Activated CD4-positive, alpha-beta memory T cell treated with anti-CD3 and anti-CD28 coated beads for 36 hours (primary cell): ENCODE results near the gene PKP1. TPM values are rescaled to one million over a fixed set of nuclear protein-coding genes. Genes with fewer than 3 reads are reported as not detected.
A peak's percentile ranks its signal among the peaks of the same experiment; 100 is the strongest.

Experiments used
- CTCF ChIA-PET: fragments of 350-600 bp; sonication (Branson Sonifier 250); formaldehyde crosslinking; loops from one replicate; lab custom pipeline; 2021; ENCODE audit warnings: antibody characterized with exemption, inconsistent platforms; lab: Charles Lee
- POLR2A ChIA-PET: fragments of 350-600 bp; sonication (Branson Sonifier 250); formaldehyde crosslinking; loops from one replicate; lab custom pipeline; 2021; ENCODE audit warnings: antibody characterized with exemption; lab: Charles Lee
- DNase-seq: peaks from one replicate; pipeline ENCODE4 v3.0.0-alpha.2; 2020
- H3K27ac Mint-ChIP-seq: one replicate; pipeline ENCODE4 v1.8.0; 2021; ENCODE audit warnings: mixed read lengths
- H3K27me3 Mint-ChIP-seq: one replicate; pipeline ENCODE4 v1.8.0; 2021; ENCODE audit warnings: mixed read lengths
- H3K36me3 Mint-ChIP-seq: one replicate; pipeline ENCODE4 v1.8.0; 2021; ENCODE audit warnings: mixed read lengths
- H3K4me1 Mint-ChIP-seq: one replicate; pipeline ENCODE4 v1.8.0; 2021; ENCODE audit warnings: low read depth, mixed read lengths
- H3K4me3 Mint-ChIP-seq: one replicate; pipeline ENCODE4 v1.8.0; 2021; ENCODE audit warnings: mild to moderate bottlenecking, mixed read lengths
- H3K9me3 Mint-ChIP-seq: one replicate; pipeline ENCODE4 v1.8.0; 2021; ENCODE audit warnings: mixed read lengths
- intact Hi-C: fragments of 100-400 bp; cut with micrococcal nuclease; formaldehyde crosslinking; loops from one replicate; pipeline ENCODE4 v1.15.1; 2023
- total RNA-seq, 2 experiments: library from RNA; stranded (reverse); gene quantifications; one replicate each; pipeline ENCODE4 v1.2.3, GENCODE V29; 2021

PKP1 gene
- total RNA-seq, 2 experiments from 2014 or later: not detected

- Mint-ChIP-seq H3K4me3 (no peak overlapping the region), H3K4me1 (no peaks in the 10 kb centered on the region), H3K36me3 (no peaks in the 10 kb centered on the region), H3K27ac (no peak overlapping the region), H3K27me3 (peaks cover 11% of the 10 kb centered on the region), H3K9me3 (peaks cover 6% of the 10 kb centered on the region)
- intact Hi-C loops: no loop called here
- POLR2A ChIA-PET: no interaction called here
- CTCF ChIA-PET: no interaction called here
- no peak for DNase-seq
Observed at GRCh38 chr1:201345081-201345355, 61.7 kb downstream of the PKP1 start.

GRCh38 chr1:201346337-201346939 lies 63.1 kb downstream of the PKP1 start:
- Mint-ChIP-seq H3K27ac (no peak overlapping the region), H3K4me1 (no peaks in the 10 kb centered on the region), H3K36me3 (no peaks in the 10 kb centered on the region), H3K27me3 (peaks cover 13% of the 10 kb centered on the region), H3K9me3 (peaks cover under 1% of the 10 kb centered on the region), H3K4me3 (no peak overlapping the region)
- POLR2A ChIA-PET: interaction anchor here (0.6 kb wide), 1 partner anchor 1026 kb away, joined by 3 read pairs; no protein-coding TSS in a partner anchor
- CTCF ChIA-PET: interaction anchor here (1.1 to 1.3 kb wide), 3 partner anchors 14 to 92 kb away, joined by 3 to 5 read pairs (median 3); no protein-coding TSS in a partner anchor
- intact Hi-C loops: no loop called here
- DNase-seq: no peak

GRCh38 chr1:201346987-201347386 lies 63.7 kb downstream of the PKP1 start:
- intact Hi-C loops: no loop called here
- Mint-ChIP-seq H3K4me3 (no peak overlapping the region), H3K27ac (no peak overlapping the region), H3K4me1 (no peaks in the 10 kb centered on the region), H3K36me3 (no peaks in the 10 kb centered on the region), H3K27me3 (peaks cover 13% of the 10 kb centered on the region), H3K9me3 (no peaks in the 10 kb centered on the region)
- ChIA-PET CTCF (interaction anchor here (1.1 to 1.7 kb wide), 4 partner anchors 13 to 93 kb away, joined by 3 to 5 read pairs (median 4); no protein-coding TSS in a partner anchor), POLR2A (interaction anchor here (0.6 kb wide), 1 partner anchor 1025 kb away, joined by 3 read pairs; no protein-coding TSS in a partner anchor)
- DNase-seq: no peak

- no peaks in the 10 kb centered on the region for H3K36me3 Mint-ChIP-seq
- intact Hi-C loops: no loop called here
- no peaks in the 10 kb centered on the region for H3K9me3 Mint-ChIP-seq
Observed at GRCh38 chr1:201347498-201348210, 64.3 kb downstream of the PKP1 start.

GRCh38 chr1:201348211-201348566 lies 64.9 kb downstream of the PKP1 start:
- Mint-ChIP-seq H3K36me3 (no peaks in the 10 kb centered on the region), H3K4me1 (no peaks in the 10 kb centered on the region), H3K27ac (no peak overlapping the region), H3K4me3 (no peak overlapping the region), H3K27me3 (peaks cover 13% of the 10 kb centered on the region), H3K9me3 (no peaks in the 10 kb centered on the region)
- ChIA-PET CTCF (interaction anchor here (1.1 to 1.8 kb wide), 7 partner anchors 11 to 165 kb away, joined by 3 to 5 read pairs (median 4); no protein-coding TSS in a partner anchor), POLR2A (no interaction called here)
- intact Hi-C loops: no loop called here
- peak; percentile 49 for DNase-seq

More at GRCh38 chr1:201347498-201348210, 64.3 kb downstream of the PKP1 start:
- ChIA-PET CTCF (interaction anchor here (1.1 to 1.8 kb wide), 9 partner anchors 13 to 166 kb away, joined by 3 to 5 read pairs (median 4); no protein-coding TSS in a partner anchor), POLR2A (no interaction called here)
- Mint-ChIP-seq H3K27ac (no peak overlapping the region), H3K4me1 (no peaks in the 10 kb centered on the region), H3K27me3 (peaks cover 13% of the 10 kb centered on the region), H3K4me3 (no peak overlapping the region)
- no peak for DNase-seq

GRCh38 chr1:201349092-201349491 lies 65.8 kb downstream of the PKP1 start:
- intact Hi-C loops: no loop called here
- POLR2A ChIA-PET: no interaction called here
- Mint-ChIP-seq H3K36me3 (no peaks in the 10 kb centered on the region), H3K27ac (no peak overlapping the region), H3K9me3 (no peaks in the 10 kb centered on the region), H3K4me3 (no peak overlapping the region), H3K4me1 (no peaks in the 10 kb centered on the region), H3K27me3 (peaks cover 13% of the 10 kb centered on the region)
- CTCF ChIA-PET: interaction anchor here (1.2 to 1.8 kb wide), 5 partner anchors 10 to 164 kb away, joined by 3 to 5 read pairs (median 4); no protein-coding TSS in a partner anchor
- no peak for DNase-seq

GRCh38 chr1:201350361-201350725 lies 67.0 kb downstream of the PKP1 start:
- H3K4me3 Mint-ChIP-seq: no peak overlapping the region
- ChIA-PET POLR2A (interaction anchor here (0.6 kb wide), 1 partner anchor 84 kb away, joined by 4 read pairs; no protein-coding TSS in a partner anchor), CTCF (interaction anchor here (1.2 kb wide), 2 partner anchors 17 to 97 kb away, joined by 3 read pairs; no protein-coding TSS in a partner anchor)
- no peaks in the 10 kb centered on the region for H3K9me3 Mint-ChIP-seq
- H3K27me3 Mint-ChIP-seq: peaks cover 14% of the 10 kb centered on the region
- no peak overlapping the region for H3K27ac Mint-ChIP-seq
- DNase-seq: no peak
- H3K4me1 Mint-ChIP-seq: no peaks in the 10 kb centered on the region
- H3K36me3 Mint-ChIP-seq: no peaks in the 10 kb centered on the region
- intact Hi-C loops: no loop called here

GRCh38 chr1:201350884-201351283 lies 67.6 kb downstream of the PKP1 start:
- ChIA-PET CTCF (interaction anchor here (1.2 kb wide), 2 partner anchors 18 to 97 kb away, joined by 3 read pairs; no protein-coding TSS in a partner anchor), POLR2A (no interaction called here)
- H3K9me3 Mint-ChIP-seq: no peaks in the 10 kb centered on the region
- peaks cover 14% of the 10 kb centered on the region for H3K27me3 Mint-ChIP-seq
- no peak for DNase-seq
- no peak overlapping the region for H3K4me3 Mint-ChIP-seq
- no peak overlapping the region for H3K27ac Mint-ChIP-seq
- intact Hi-C loops: no loop called here
- H3K36me3 Mint-ChIP-seq: no peaks in the 10 kb centered on the region
- no peaks in the 10 kb centered on the region for H3K4me1 Mint-ChIP-seq

- DNase-seq: no peak
- Mint-ChIP-seq H3K27me3 (peaks cover 14% of the 10 kb centered on the region), H3K4me1 (no peaks in the 10 kb centered on the region), H3K4me3 (no peak overlapping the region), H3K9me3 (no peaks in the 10 kb centered on the region), H3K27ac (no peak overlapping the region), H3K36me3 (no peaks in the 10 kb centered on the region)
- POLR2A ChIA-PET: no interaction called here
- CTCF ChIA-PET: no interaction called here
- intact Hi-C loops: no loop called here
Observed at GRCh38 chr1:201351617-201352016, 68.3 kb downstream of the PKP1 start.

GRCh38 chr1:201353186-201353940 lies 70.1 kb downstream of the PKP1 start:
- ChIA-PET CTCF (no interaction called here), POLR2A (no interaction called here)
- intact Hi-C loops: no loop called here
- no peaks in the 10 kb centered on the region for H3K4me1 Mint-ChIP-seq
- no peak for DNase-seq
- peaks cover 11% of the 10 kb centered on the region for H3K27me3 Mint-ChIP-seq
- H3K36me3 Mint-ChIP-seq: no peaks in the 10 kb centered on the region
- no peak overlapping the region for H3K27ac Mint-ChIP-seq
- H3K9me3 Mint-ChIP-seq: no peaks in the 10 kb centered on the region
- H3K4me3 Mint-ChIP-seq: no peak overlapping the region

- CTCF ChIA-PET: no interaction called here
- POLR2A ChIA-PET: no interaction called here
- no peaks in the 10 kb centered on the region for H3K36me3 Mint-ChIP-seq
- no peak for DNase-seq
- no peaks in the 10 kb centered on the region for H3K4me1 Mint-ChIP-seq
- no peak overlapping the region for H3K4me3 Mint-ChIP-seq
- peaks cover 11% of the 10 kb centered on the region for H3K27me3 Mint-ChIP-seq
- intact Hi-C loops: no loop called here
- H3K9me3 Mint-ChIP-seq: no peaks in the 10 kb centered on the region
- no peak overlapping the region for H3K27ac Mint-ChIP-seq
Observed at GRCh38 chr1:201354151-201354900, 71.0 kb downstream of the PKP1 start.
